HCT116 (cell line): ENCODE data around the gene CAMKK2. TPM values are rescaled to one million over a fixed set of nuclear protein-coding genes. Genes with fewer than 3 reads are reported as not detected.

Experiments
- ATAC-seq: fragments of 200-7000 bp; cut with Tn5 transposase; 2 replicates; pipeline ENCODE4 v1.9.1; 2020; ENCODE audit warnings: mild to moderate bottlenecking, moderate library complexity
- BruUV-seq: library from RNA; stranded (reverse); fragments of 400-500 nt; replicated peaks from 2 replicates; lab custom pipeline; 2021; lab: Mats Ljungman, UMichigan
- CTCF ChIA-PET: fragments of 300-600 bp; sonication (Branson Sonifier 250); formaldehyde crosslinking; loops from one replicate; lab custom pipeline; 2021; ENCODE audit warnings: antibody characterized with exemption; lab: Charles Lee
- POLR2A ChIA-PET: fragments of 300-600, 350-600 bp; sonication (Branson Sonifier 250); formaldehyde crosslinking; loops from one replicate; lab custom pipeline; 2021; ENCODE audit warnings: antibody characterized with exemption; lab: Charles Lee
- RAD21 ChIA-PET, 2 experiments: fragments of 300-600 bp; sonication (Branson Sonifier 250); formaldehyde crosslinking; loops; one replicate each; lab custom pipeline; 2023; ENCODE audit warnings: low total read pairs in 2 of 2; ENCODE audit not compliant: uncharacterized antibody in 2 of 2, unreplicated experiment in 2 of 2, low non-redundant PET in 1 of 2; lab: Charles Lee
- DNase-seq: peaks from one replicate; pipeline ENCODE4 v3.0.0-alpha.2; 2010; ENCODE audit warnings: low read depth, low spot score
- H2AFZ ChIP-seq: fragments of 200-600 bp; shearing (Covaris generic), sonication (generic); 2 replicates; pipeline ENCODE4 v1.6.1; 2017; ENCODE audit warnings: low read depth, mixed run types, mixed read lengths, antibody characterized with exemption, low read length; ENCODE audit not compliant: poor library complexity, severe bottlenecking
- H3K27ac ChIP-seq: 2 replicates; pipeline ENCODE4 v1.5.1; 2012; ENCODE audit warnings: low read depth, low read length
- H3K27me3 ChIP-seq: fragments of 200-600 bp; sonication (generic); 2 replicates; pipeline ENCODE4 v1.6.1; 2016; ENCODE audit warnings: mixed run types, low read length, mixed read lengths; ENCODE audit not compliant: insufficient read depth
- H3K36me3 ChIP-seq, 2 experiments: fragments of 200-500 bp in 1 of 2; fragments of 200-600 bp in 1 of 2; sonication (Bioruptor generic) in 1 of 2; sonication (generic) in 1 of 2; 2 replicates each; pipeline versions ENCODE4 v1.5.1 to v1.6.1; 2014 to 2016; ENCODE audit warnings: low read length in 2 of 2, inconsistent platforms in 1 of 2, mixed read lengths in 1 of 2, mixed run types in 1 of 2; ENCODE audit not compliant: insufficient read depth in 2 of 2, control insufficient read depth in 1 of 2
- H3K4me1 ChIP-seq, 2 experiments: fragments of 200-600 bp in 1 of 2; sonication (generic) in 1 of 2; 2 replicates each; pipeline versions ENCODE4 v1.5.1 to v1.6.1; 2012 to 2017; ENCODE audit warnings: low read length in 2 of 2, inconsistent platforms in 1 of 2, mild to moderate bottlenecking in 1 of 2, mixed read lengths in 1 of 2, mixed run types in 1 of 2, moderate library complexity in 1 of 2; ENCODE audit not compliant: insufficient read depth in 2 of 2, control insufficient read depth in 1 of 2
- H3K4me2 ChIP-seq: fragments of 200-600 bp; sonication (generic); 2 replicates; pipeline ENCODE4 v1.6.1; 2017; ENCODE audit warnings: mixed run types, low read length, mixed read lengths
- H3K4me3 ChIP-seq, 2 experiments: fragments of 200-600 bp in 1 of 2; sonication (generic) in 1 of 2; replicated peaks in 1 of 2; 2 replicates each; pipeline ENCODE4 v1.5.1; 2011 to 2016; ENCODE audit warnings: low read length in 2 of 2, control low read depth in 1 of 2, low read depth in 1 of 2, mild to moderate bottlenecking in 1 of 2, mixed read lengths in 1 of 2, mixed run types in 1 of 2
- H3K79me2 ChIP-seq: fragments of 200-600 bp; sonication (generic); 2 replicates; pipeline ENCODE4 v1.6.1; 2017; ENCODE audit warnings: mild to moderate bottlenecking, mixed run types, low read length, moderate library complexity, mixed read lengths; ENCODE audit not compliant: insufficient read depth
- H3K9ac ChIP-seq: fragments of 200-600 bp; sonication (generic); 2 replicates; pipeline ENCODE4 v1.6.1; 2016; ENCODE audit warnings: low read length, mixed read lengths
- H3K9me2 ChIP-seq: fragments of 200-600 bp; sonication (generic), shearing (Covaris generic); 2 replicates; pipeline ENCODE4 v1.6.1; 2017; ENCODE audit warnings: mixed run types, mild to moderate bottlenecking, moderate library complexity; ENCODE audit not compliant: insufficient read depth
- H3K9me3 ChIP-seq, 2 experiments: fragments of 200-500 bp in 1 of 2; fragments of 200-600 bp in 1 of 2; sonication (Bioruptor generic) in 1 of 2; sonication (generic) in 1 of 2; 2 replicates each; pipeline ENCODE4 v1.6.1; 2014 to 2017; ENCODE audit warnings: low read length in 2 of 2, mixed read lengths in 2 of 2, inconsistent platforms in 1 of 2, low read depth in 1 of 2, mild to moderate bottlenecking in 1 of 2, mixed run types in 1 of 2, moderate library complexity in 1 of 2; ENCODE audit not compliant: control insufficient read depth in 1 of 2, insufficient read depth in 1 of 2
- H4K20me1 ChIP-seq: fragments of 200-600 bp; sonication (generic), shearing (Covaris generic); 2 replicates; pipeline ENCODE4 v1.6.1; 2017; ENCODE audit warnings: mixed run types, mild to moderate bottlenecking, moderate library complexity; ENCODE audit not compliant: insufficient read depth
- CEBPB ChIP-seq: IDR thresholded peaks from 2 replicates; pipeline ENCODE4 v1.6.1; 2012; ENCODE audit warnings: low read depth
- CTCF ChIP-seq, 3 experiments: fragments of 200-600 bp in 1 of 3; sonication (generic) in 1 of 3; IDR thresholded peaks in 2 of 3; conservative IDR thresholded peaks in 1 of 3; 2 replicates each; pipeline ENCODE4 v1.5.1; 2012 to 2017; ENCODE audit warnings: low read depth in 2 of 3, low read length in 2 of 3, antibody characterized with exemption in 1 of 3, borderline replicate concordance in 1 of 3, control low read depth in 1 of 3, mild to moderate bottlenecking in 1 of 3, mixed read lengths in 1 of 3, mixed run types in 1 of 3, moderate library complexity in 1 of 3; ENCODE audit not compliant: insufficient read depth in 1 of 3
- FOSL1 ChIP-seq: IDR thresholded peaks from 2 replicates; pipeline ENCODE4 v1.6.1; 2012; ENCODE audit warnings: low read depth
- MAX ChIP-seq: IDR thresholded peaks from 2 replicates; pipeline ENCODE4 v1.6.1; 2012
- REST ChIP-seq: IDR thresholded peaks from 2 replicates; pipeline ENCODE4 v1.6.1; 2012; ENCODE audit warnings: low read depth
- YY1 ChIP-seq: IDR thresholded peaks from 2 replicates; pipeline ENCODE4 v1.6.1; 2011; ENCODE audit warnings: low read length, low read depth, moderate library complexity, mild to moderate bottlenecking; ENCODE audit not compliant: insufficient replicate concordance; ENCODE audit errors: extremely low read depth
- ZFX ChIP-seq: fragments of 450-650 bp; IDR thresholded peaks from 2 replicates; pipeline ENCODE4 v1.6.1; 2017
- intact Hi-C: fragments of 100-400 bp; cut with micrococcal nuclease; formaldehyde crosslinking; loops from 2 replicates; pipeline ENCODE4 v1.10.0; 2022
- total RNA-seq: library from RNA; stranded (reverse); gene quantifications from one replicate; pipeline ENCODE4 v1.2.1, GENCODE V29; 2021; ENCODE audit not compliant: unreplicated experiment

Gene CAMKK2
- total RNA-seq, 1 experiment from 2014 or later = 33.8 TPM

- H3K79me2 ChIP-seq = no peaks in the 10 kb centered on the region
- H4K20me1 ChIP-seq = no peaks in the 10 kb centered on the region
- H3K9me3 ChIP-seq = no peaks in the 10 kb centered on the region
- intact Hi-C loops = no loop called here
- H3K36me3 ChIP-seq = no peaks in the 10 kb centered on the region
- no TSS peak for BruUV-seq
- H3K9ac ChIP-seq = no peak overlapping the region
- no peaks in the 10 kb centered on the region for H3K9me2 ChIP-seq
- no peak overlapping the region for H3K4me3 ChIP-seq
- no peak for TF ChIP-seq MAX
- TF ChIP-seq CTCF (IDR thresholded peaks at IDR 0.05 in 2 of 3, conservative IDR thresholded peaks at IDR 0.05 in 1 of 3; ENCODE audit: borderline replicate concordance in 1 of 3, insufficient read depth in 1 of 3, low read depth in 2 of 3, low read length in 2 of 3) = no peak
- no peak for TF ChIP-seq FOSL1
- no peak for TF ChIP-seq REST
- no peak for TF ChIP-seq ZFX
- TF ChIP-seq CEBPB = no peak
- TF ChIP-seq YY1 = no peak
- no peak overlapping the region for H2AFZ ChIP-seq
- no peak overlapping the region for H3K4me2 ChIP-seq
- POLR2A ChIA-PET = interaction anchor here (0.7 to 1.0 kb wide), 2 partner anchors 17 to 358 kb away, joined by 3 read pairs; no protein-coding TSS in a partner anchor
- DNase-seq (no peak), ATAC-seq (no peak)
- CTCF ChIA-PET = no interaction called here
- H3K27ac ChIP-seq = no peak overlapping the region
- no peaks in the 10 kb centered on the region for H3K27me3 ChIP-seq
- RAD21 ChIA-PET = no interaction called here
- no peaks in the 10 kb centered on the region for H3K4me1 ChIP-seq
Observed at GRCh38 chr12:121189619-121190155, 106.8 kb downstream of the CAMKK2 start.
